GM23248 (cell line): ENCODE measurements around the gene CDC16. TPM values are rescaled to one million over a fixed set of nuclear protein-coding genes. Genes with fewer than 3 reads are reported as not detected.

Experiments used
- DNase-seq: peaks from one replicate; pipeline ENCODE4 v3.0.0-alpha.2; 2015
- H2AFZ ChIP-seq: fragments of 200-600 bp; sonication (generic); 2 replicates; pipeline ENCODE4 v1.6.1; 2016; ENCODE audit warnings: antibody characterized with exemption
- H3F3A ChIP-seq: fragments of 200-600 bp; sonication (generic); 2 replicates; pipeline ENCODE4 v1.6.1; 2016; ENCODE audit warnings: mild to moderate bottlenecking, antibody characterized with exemption, mixed run types; ENCODE audit not compliant: insufficient read depth
- H3K27ac ChIP-seq: fragments of 200-600 bp; sonication (generic); 2 replicates; pipeline ENCODE4 v1.5.1; 2016; ENCODE audit warnings: mild to moderate bottlenecking
- H3K27me3 ChIP-seq: fragments of 200-600 bp; sonication (generic); replicated peaks from 2 replicates; pipeline ENCODE4 v1.6.1; 2016; ENCODE audit warnings: mild to moderate bottlenecking; ENCODE audit not compliant: insufficient read depth
- H3K36me3 ChIP-seq: fragments of 200-600 bp; sonication (generic); 2 replicates; pipeline ENCODE4 v1.6.1; 2016; ENCODE audit warnings: low read depth, mild to moderate bottlenecking
- H3K4me1 ChIP-seq: fragments of 200-600 bp; sonication (generic); 2 replicates; pipeline ENCODE4 v1.6.1; 2016; ENCODE audit warnings: mild to moderate bottlenecking; ENCODE audit not compliant: insufficient read depth
- H3K4me2 ChIP-seq: fragments of 200-600 bp; sonication (generic); one replicate; pipeline ENCODE4 v1.6.1; 2016; ENCODE audit warnings: mild to moderate bottlenecking; ENCODE audit not compliant: unreplicated experiment
- H3K4me3 ChIP-seq: fragments of 200-600 bp; sonication (generic); 2 replicates; pipeline ENCODE4 v1.5.1; 2016; ENCODE audit warnings: mild to moderate bottlenecking
- H3K79me2 ChIP-seq: fragments of 200-600 bp; sonication (generic); 2 replicates; pipeline ENCODE4 v1.6.1; 2016; ENCODE audit warnings: mild to moderate bottlenecking; ENCODE audit not compliant: insufficient read depth
- H3K9ac ChIP-seq: fragments of 200-600 bp; sonication (generic); 2 replicates; pipeline ENCODE4 v1.6.1; 2016; ENCODE audit warnings: mild to moderate bottlenecking
- H3K9me2 ChIP-seq: fragments of 200-600 bp; sonication (generic); 2 replicates; pipeline ENCODE4 v1.6.1; 2016; ENCODE audit warnings: mixed run types, mild to moderate bottlenecking, moderate library complexity; ENCODE audit not compliant: insufficient read depth
- H3K9me3 ChIP-seq: fragments of 200-600 bp; sonication (generic); one replicate; pipeline ENCODE4 v1.6.1; 2017; ENCODE audit warnings: low read depth
- H4K20me1 ChIP-seq: fragments of 200-600 bp; sonication (generic); 2 replicates; pipeline ENCODE4 v1.6.0; 2016; ENCODE audit not compliant: insufficient read depth
- EZH2 ChIP-seq: fragments of 200-600 bp; sonication (generic); IDR thresholded peaks from 2 replicates; pipeline ENCODE4 v1.6.1; 2018; ENCODE audit warnings: antibody characterized with exemption, mild to moderate bottlenecking; ENCODE audit not compliant: insufficient read depth, poor library complexity, severe bottlenecking
- EZH2phosphoT487 ChIP-seq: fragments of 200-600 bp; sonication (generic); IDR thresholded peaks from 2 replicates; pipeline ENCODE4 v1.6.1; 2018; ENCODE audit warnings: antibody characterized with exemption, moderate library complexity, mild to moderate bottlenecking, low read depth; ENCODE audit not compliant: insufficient read depth
- WGBS, 2 experiments: methylation state at CpG; one replicate each; pipeline ENCODE4 v1.1.6; 2015 to 2017; ENCODE audit warnings: low lambda C conversion rate in 2 of 2, low coverage in 1 of 2; ENCODE audit errors: missing lambda C conversion rate in 2 of 2; 5-methylcytosine and 5-hydroxymethylcytosine counted together
- in situ Hi-C: fragments of 300-500 bp; cut with MboI; formaldehyde crosslinking; loops from 2 replicates; pipeline ENCODE4 v1.15.0; 2020
- polyA plus RNA-seq: library from polyadenylated mRNA; unstranded; fragments of >200 nt; fragmentation: Nextera tagmentation; extraction: Ambion mirVana; gene quantifications from 2 replicates; pipeline ENCODE4 v1.2.1, GENCODE V29; 2016
- total RNA-seq: library from RNA; depleted of rRNA; stranded (reverse); fragments of >200 nt; shearing (Covaris generic); gene quantifications from 2 replicates; pipeline ENCODE4 v1.2.3, GENCODE V29; 2014

Gene CDC16
- total and polyA plus RNA-seq, 2 experiments from 2014 or later, result 60.2 to 80.0 TPM

- Histone ChIP-seq H3K4me3 (no peak overlapping the region), H3K4me1 (no peaks in the 10 kb centered on the region), H2AFZ (no peak overlapping the region), H3K4me2 (no peak overlapping the region), H3K9me2 (no peaks in the 10 kb centered on the region), H3K27me3 (no peaks in the 10 kb centered on the region), H3K9me3 (no peaks in the 10 kb centered on the region), H3K27ac (no peak overlapping the region), H3K79me2 (peaks cover 34% of the 10 kb centered on the region), H3F3A (peaks cover 21% of the 10 kb centered on the region), H3K9ac (no peak overlapping the region), H3K36me3 (peaks cover 64% of the 10 kb centered on the region), H4K20me1 (no peaks in the 10 kb centered on the region)
- no peak for TF ChIP-seq EZH2
- no peak for TF ChIP-seq EZH2phosphoT487
- in situ Hi-C loops, result no loop called here
- no peak for DNase-seq
- 91 to 97% methylated on average over 1 of the region's 1 CpG for WGBS, 2 experiments
Measured at GRCh38 chr13:114256547-114256946, 21.9 kb downstream of the CDC16 start.

- Histone ChIP-seq H3K79me2 (peaks cover 34% of the 10 kb centered on the region), H3K4me1 (no peaks in the 10 kb centered on the region), H3K27ac (no peak overlapping the region), H3K4me3 (no peak overlapping the region), H3K9me2 (no peaks in the 10 kb centered on the region), H3K4me2 (no peak overlapping the region), H3K9me3 (no peaks in the 10 kb centered on the region), H4K20me1 (no peaks in the 10 kb centered on the region), H3K36me3 (peaks cover 67% of the 10 kb centered on the region), H3F3A (peaks cover 26% of the 10 kb centered on the region), H3K9ac (no peak overlapping the region), H3K27me3 (no peaks in the 10 kb centered on the region), H2AFZ (no peak overlapping the region)
- 95 to 97% methylated on average over 4 of the region's 4 CpGs for WGBS, 2 experiments
- TF ChIP-seq EZH2phosphoT487 (no peak), EZH2 (no peak)
- DNase-seq, result no peak
- in situ Hi-C loops, result no loop called here
Measured at GRCh38 chr13:114257014-114257413, 22.3 kb downstream of the CDC16 start.

GRCh38 chr13:114258589-114258988 lies 23.9 kb downstream of the CDC16 start:
- Histone ChIP-seq H3K9me2 (no peaks in the 10 kb centered on the region), H3F3A (peaks cover 42% of the 10 kb centered on the region), H3K79me2 (peaks cover 23% of the 10 kb centered on the region), H3K27ac (no peak overlapping the region), H3K9me3 (no peaks in the 10 kb centered on the region), H3K4me2 (no peak overlapping the region), H4K20me1 (no peaks in the 10 kb centered on the region), H3K4me1 (no peaks in the 10 kb centered on the region), H3K4me3 (no peak overlapping the region), H3K27me3 (no peaks in the 10 kb centered on the region), H3K36me3 (peaks cover 76% of the 10 kb centered on the region), H3K9ac (no peak overlapping the region), H2AFZ (no peak overlapping the region)
- no peak for DNase-seq
- 93 to 94% methylated on average over 8 of the region's 8 CpGs for WGBS, 2 experiments
- no peak for TF ChIP-seq EZH2phosphoT487
- TF ChIP-seq EZH2, result no peak
- in situ Hi-C loops, result no loop called here

- Histone ChIP-seq H3K9me3 (no peaks in the 10 kb centered on the region), H3K79me2 (peaks cover 16% of the 10 kb centered on the region; the same call in 1 of the 2 replicates), H3K9ac (no peak overlapping the region), H3K9me2 (no peaks in the 10 kb centered on the region), H3K4me1 (peaks cover 7% of the 10 kb centered on the region), H3F3A (peaks cover 50% of the 10 kb centered on the region), H3K4me2 (no peak overlapping the region), H3K4me3 (no peak overlapping the region), H4K20me1 (no peaks in the 10 kb centered on the region), H2AFZ (no peak overlapping the region), H3K36me3 (peaks cover 83% of the 10 kb centered on the region), H3K27ac (no peak overlapping the region), H3K27me3 (no peaks in the 10 kb centered on the region)
- in situ Hi-C loops, result no loop called here
- no peak for DNase-seq
- 91 to 95% methylated on average over 7 of the region's 7 CpGs for WGBS, 2 experiments
- TF ChIP-seq EZH2 (no peak), EZH2phosphoT487 (no peak)
Measured at GRCh38 chr13:114259374-114259773, 24.7 kb downstream of the CDC16 start.

GRCh38 chr13:114259974-114260373 lies 25.3 kb downstream of the CDC16 start:
- Histone ChIP-seq H3K9me2 (no peaks in the 10 kb centered on the region), H3F3A (peaks cover 56% of the 10 kb centered on the region), H3K79me2 (0 out of 2 replicates have a peak, but pooled peaks cover 10% of the 10 kb centered on the region), H3K4me3 (no peak overlapping the region), H3K27ac (no peak overlapping the region), H3K9ac (no peak overlapping the region), H3K9me3 (no peaks in the 10 kb centered on the region), H3K27me3 (no peaks in the 10 kb centered on the region), H3K36me3 (peaks cover 81% of the 10 kb centered on the region), H3K4me1 (peaks cover 13% of the 10 kb centered on the region), H4K20me1 (no peaks in the 10 kb centered on the region), H2AFZ (no peak overlapping the region), H3K4me2 (no peak overlapping the region)
- in situ Hi-C loops, result no loop called here
- WGBS, 2 experiments, result 94 to 97% methylated on average over 4 of the region's 4 CpGs
- no peak for DNase-seq
- TF ChIP-seq EZH2 (no peak), EZH2phosphoT487 (no peak)
